Liver (tissue), 9 donors: Measurements from ENCODE around the gene EIF2B5. TPM values are rescaled to one million over a fixed set of nuclear protein-coding genes. Genes with fewer than 3 reads are reported as not detected.

Experiments used
- DNase-seq: peaks from one replicate; pipeline ENCODE4 v3.0.0-alpha.2; 2017; ENCODE audit warnings: low spot score
- H3K27ac ChIP-seq, 2 donors: one replicate each; pipeline ENCODE4 v1.7.0; 2013; ENCODE audit warnings: inconsistent platforms in 2 of 2, low read length in 2 of 2, control low read depth in 1 of 2, low read depth in 1 of 2, mild to moderate bottlenecking in 1 of 2
- H3K27me3 ChIP-seq, 4 donors: one replicate each; pipeline versions ENCODE4 v1.6.1 to v1.7.0; 2013; ENCODE audit warnings: low read length in 3 of 4, inconsistent platforms in 1 of 4, mild to moderate bottlenecking in 1 of 4, moderate library complexity in 1 of 4; ENCODE audit not compliant: control insufficient read depth in 4 of 4, insufficient read depth in 4 of 4
- H3K36me3 ChIP-seq, 4 donors: one replicate each; pipeline versions ENCODE4 v1.6.1 to v1.7.0; 2013; ENCODE audit warnings: low read length in 3 of 4, mild to moderate bottlenecking in 3 of 4, low read depth in 1 of 4, moderate library complexity in 1 of 4; ENCODE audit not compliant: control insufficient read depth in 4 of 4, insufficient read depth in 3 of 4
- H3K4me1 ChIP-seq, 4 donors: one replicate each; pipeline versions ENCODE4 v1.6.1 to v1.7.0; 2013; ENCODE audit warnings: low read length in 3 of 4, mild to moderate bottlenecking in 3 of 4, moderate library complexity in 1 of 4; ENCODE audit not compliant: control insufficient read depth in 4 of 4, insufficient read depth in 4 of 4
- H3K4me3 ChIP-seq, 3 donors: one replicate each; pipeline versions ENCODE4 v1.6.1 to v1.7.0; 2013; ENCODE audit warnings: low read length in 3 of 3, control low read depth in 1 of 3, low read depth in 1 of 3, mild to moderate bottlenecking in 1 of 3
- H3K9ac ChIP-seq, 2 donors: one replicate each; pipeline ENCODE4 v1.7.0; 2013; ENCODE audit warnings: low read length in 2 of 2, mild to moderate bottlenecking in 2 of 2, moderate library complexity in 2 of 2, control low read depth in 1 of 2, low read depth in 1 of 2
- H3K9me3 ChIP-seq, 4 donors: one replicate each; pipeline versions ENCODE4 v1.6.1 to v1.7.0; 2013; ENCODE audit warnings: low read length in 3 of 4; ENCODE audit not compliant: control insufficient read depth in 4 of 4
- ATF3 ChIP-seq: IDR thresholded peaks from 2 replicates; pipeline ENCODE4 v1.6.1; 2016; ENCODE audit warnings: antibody characterized with exemption
- CTCF ChIP-seq: fragments of 150-350 bp; IDR thresholded peaks from 2 replicates; pipeline ENCODE4 v1.5.1; 2017; ENCODE audit warnings: improper control_type of control experiment, low read depth, low read length; ENCODE audit not compliant: missing input control
- EGR1 ChIP-seq, 2 donors: IDR thresholded peaks; 2 replicates each; pipeline ENCODE4 v1.6.1; 2016 to 2018; ENCODE audit warnings: antibody characterized with exemption in 2 of 2, low read depth in 2 of 2
- FOXA1 ChIP-seq: IDR thresholded peaks from 2 replicates; pipeline ENCODE4 v1.6.1; 2016; ENCODE audit warnings: antibody characterized with exemption
- GABPA ChIP-seq, 2 donors: IDR thresholded peaks in 1 of 2; conservative IDR thresholded peaks in 1 of 2; 2 replicates each; pipeline ENCODE4 v1.6.1; 2016; ENCODE audit warnings: antibody characterized with exemption in 2 of 2, mild to moderate bottlenecking in 1 of 2, moderate library complexity in 1 of 2
- HNF4A ChIP-seq, 2 donors: conservative IDR thresholded peaks; 2 replicates each; pipeline ENCODE4 v1.6.1; 2016; ENCODE audit warnings: antibody characterized with exemption in 2 of 2, mild to moderate bottlenecking in 2 of 2
- HNF4G ChIP-seq: IDR thresholded peaks from 2 replicates; pipeline ENCODE4 v1.6.1; 2016; ENCODE audit warnings: antibody characterized with exemption
- JUND ChIP-seq, 2 donors: IDR thresholded peaks; 2 replicates each; pipeline ENCODE4 v1.6.1; 2016; ENCODE audit warnings: antibody characterized with exemption in 2 of 2
- MAX ChIP-seq: IDR thresholded peaks from 2 replicates; pipeline ENCODE4 v1.6.1; 2016; ENCODE audit warnings: antibody characterized with exemption
- NR2F2 ChIP-seq: IDR thresholded peaks from 2 replicates; pipeline ENCODE4 v1.6.1; 2016; ENCODE audit warnings: antibody characterized with exemption
- RAD21 ChIP-seq, 2 donors: IDR thresholded peaks; 2 replicates each; pipeline ENCODE4 v1.6.1; 2016; ENCODE audit warnings: antibody characterized with exemption in 2 of 2, mild to moderate bottlenecking in 2 of 2
- REST ChIP-seq: IDR thresholded peaks from 2 replicates; pipeline ENCODE4 v1.6.1; 2016; ENCODE audit warnings: antibody characterized with exemption, mild to moderate bottlenecking
- RXRA ChIP-seq, 2 donors: IDR thresholded peaks; 2 replicates each; pipeline ENCODE4 v1.6.1; 2017 to 2018; ENCODE audit warnings: antibody characterized with exemption in 2 of 2, mild to moderate bottlenecking in 1 of 2
- TAF1 ChIP-seq: conservative IDR thresholded peaks from 2 replicates; pipeline ENCODE4 v1.6.1; 2016; ENCODE audit warnings: antibody characterized with exemption, mild to moderate bottlenecking
- YY1 ChIP-seq: IDR thresholded peaks from 2 replicates; pipeline ENCODE4 v1.6.1; 2016; ENCODE audit warnings: antibody characterized with exemption, mild to moderate bottlenecking
- ZBTB33 ChIP-seq: IDR thresholded peaks from 2 replicates; pipeline ENCODE4 v1.6.1; 2016; ENCODE audit warnings: antibody characterized with exemption
- WGBS: extraction: QIAGEN DNeasy Blood & Tissue Kit; methylation state at CpG from one replicate; pipeline ENCODE4 v1.1.7; 2013; 5-methylcytosine and 5-hydroxymethylcytosine counted together
- polyA plus RNA-seq, 2 donors: library from polyadenylated mRNA; stranded (reverse) in 1 of 2; unstranded in 1 of 2; fragments of 200-250 nt in 1 of 2; fragments of >200 nt in 1 of 2; fragmentation: Nextera tagmentation in 1 of 2; extraction: Ambion mirVana in 1 of 2; gene quantifications; one replicate each; pipeline versions ENCODE4 v1.2.1 to v1.2.3, GENCODE V29; 2013 to 2015
- total RNA-seq, 2 donors: library from RNA; depleted of rRNA; stranded (reverse); fragments of >200 nt; gene quantifications; one replicate each; pipeline ENCODE4 v1.2.3, GENCODE V29; 2014
- donor health status: healthy.
- donor health status: healthy.
- donor health status: healthy.
- donor health status: healthy.
- donor health status: healthy.

Gene EIF2B5
- total and polyA plus RNA-seq, 4 donors: 19.0 to 34.3 (median 24.4) TPM

- 95% methylated on average over 10 of the region's 10 CpGs for WGBS
- Histone ChIP-seq H3K4me1 (peaks cover 0 to 8% (median under 1%) of the 10 kb centered on the region in 4 donors), H3K9me3 (no peaks in the 10 kb centered on the region), H3K4me3 (no peak overlapping the region), H3K27ac (no peak overlapping the region), H3K36me3 (peaks cover 28 to 77% (median 64%) of the 10 kb centered on the region in 4 donors), H3K27me3 (no peaks in the 10 kb centered on the region), H3K9ac (no peak overlapping the region)
- TF ChIP-seq ATF3 (no peak), JUND (IDR thresholded peaks at IDR 0.05) (no peak), ZBTB33 (no peak), HNF4G (no peak), HNF4A (conservative IDR thresholded peaks at IDR 0.05) (no peak), REST (no peak), RXRA (IDR thresholded peaks at IDR 0.05) (no peak), GABPA (IDR thresholded peaks at IDR 0.05 in 1 of 2, conservative IDR thresholded peaks at IDR 0.05 in 1 of 2) (no peak), FOXA1 (no peak), NR2F2 (no peak), EGR1 (IDR thresholded peaks at IDR 0.05; ENCODE audit: low read depth in 2 of 2) (no peak), TAF1 (no peak), YY1 (no peak), MAX (no peak), RAD21 (IDR thresholded peaks at IDR 0.05) (no peak), CTCF (no peak)
- DNase-seq: no peak
These were observed 57.7 kb downstream of the EIF2B5 start for GRCh38 chr3:184192889-184193288.

- WGBS: 89% methylated on average over 9 of the region's 9 CpGs
- no peak for DNase-seq
- Histone ChIP-seq H3K9me3 (no peaks in the 10 kb centered on the region), H3K4me1 (no peaks in the 10 kb centered on the region), H3K36me3 (peaks cover 19 to 67% (median 54%) of the 10 kb centered on the region in 4 donors), H3K27me3 (no peaks in the 10 kb centered on the region), H3K9ac (no peak overlapping the region), H3K4me3 (no peak overlapping the region), H3K27ac (no peak overlapping the region)
- no peak for TF ChIP-seq NR2F2
- TF ChIP-seq ATF3: no peak
- no peak for TF ChIP-seq TAF1
- TF ChIP-seq MAX: no peak
These were observed 58.9 kb downstream of the EIF2B5 start for GRCh38 chr3:184193991-184194539.
